Neural cell (in vitro differentiated cells): ENCODE results near the gene C2orf42. TPM values are rescaled to one million over a fixed set of nuclear protein-coding genes. Genes with fewer than 3 reads are reported as not detected.

Experiments used
- H2AFZ ChIP-seq: fragments of 200-600, 300-800 bp; sonication (generic), shearing (Covaris generic); 2 replicates; pipeline ENCODE4 v1.6.0; 2014; ENCODE audit warnings: low read depth, mild to moderate bottlenecking, antibody characterized with exemption, low read length, moderate library complexity
- H3F3A ChIP-seq: fragments of 200-600 bp; shearing (Covaris generic); 2 replicates; pipeline ENCODE4 v1.6.1; 2016; ENCODE audit warnings: mild to moderate bottlenecking, moderate library complexity, mixed read lengths, antibody characterized with exemption, low read length; ENCODE audit not compliant: insufficient read depth, poor library complexity, severe bottlenecking
- H3K27ac ChIP-seq: fragments of 200-600, 300-800 bp; sonication (generic), shearing (Covaris generic); 2 replicates; pipeline ENCODE4 v1.5.1; 2014; ENCODE audit warnings: mild to moderate bottlenecking, low read length, moderate library complexity
- H3K27me3 ChIP-seq: fragments of 300-800, 200-600 bp; sonication (generic), shearing (Covaris generic); 2 replicates; pipeline ENCODE4 v1.6.0; 2014; ENCODE audit warnings: mild to moderate bottlenecking, low read depth, low read length, moderate library complexity; ENCODE audit not compliant: insufficient read depth
- H3K36me3 ChIP-seq: fragments of 300-800, 200-600 bp; sonication (generic), shearing (Covaris generic); 2 replicates; pipeline ENCODE4 v1.5.1; 2014; ENCODE audit warnings: mild to moderate bottlenecking, antibody characterized with exemption, low read length, moderate library complexity; ENCODE audit not compliant: insufficient read depth
- H3K4me2 ChIP-seq: fragments of 300-800, 200-600 bp; sonication (generic), shearing (Covaris generic); 2 replicates; pipeline ENCODE4 v1.6.0; 2014; ENCODE audit warnings: mild to moderate bottlenecking, low read length
- H3K4me3 ChIP-seq: fragments of 300-800, 200-600 bp; sonication (generic), shearing (Covaris generic); 2 replicates; pipeline ENCODE4 v1.5.1; 2014; ENCODE audit warnings: mild to moderate bottlenecking, low read length, moderate library complexity
- H3K79me2 ChIP-seq: fragments of 200-600 bp; shearing (Covaris generic); replicated peaks from 2 replicates; pipeline ENCODE4 v1.6.0; 2014; ENCODE audit warnings: mild to moderate bottlenecking, low read length, moderate library complexity; ENCODE audit not compliant: insufficient read depth
- H3K9ac ChIP-seq: fragments of 300-800, 200-600 bp; sonication (generic), shearing (Covaris generic); 2 replicates; pipeline ENCODE4 v1.6.1; 2016; ENCODE audit warnings: mild to moderate bottlenecking, low read length, mixed read lengths
- H3K9me2 ChIP-seq: fragments of 200-600 bp; shearing (Covaris generic); 2 replicates; pipeline ENCODE4 v1.6.1; 2016; ENCODE audit warnings: mild to moderate bottlenecking, low read length, mixed read lengths; ENCODE audit not compliant: insufficient read depth
- H3K9me3 ChIP-seq: fragments of 200-600, 300-800 bp; sonication (generic), shearing (Covaris generic); 2 replicates; pipeline ENCODE4 v1.6.1; 2016; ENCODE audit warnings: mild to moderate bottlenecking, mixed run types, low read length, moderate library complexity, mixed read lengths
- H4K20me1 ChIP-seq: fragments of 200-600 bp; shearing (Covaris generic); 2 replicates; pipeline ENCODE4 v1.6.1; 2016; ENCODE audit warnings: mild to moderate bottlenecking, mixed run types; ENCODE audit not compliant: insufficient read depth
- EP300 ChIP-seq: fragments of 450-650 bp; conservative IDR thresholded peaks from 2 replicates; pipeline ENCODE4 v1.6.1; 2014; ENCODE audit warnings: antibody characterized with exemption, mild to moderate bottlenecking, moderate library complexity; ENCODE audit not compliant: poor library complexity, severe bottlenecking
- EZH2 ChIP-seq: fragments of 200-600, 300-800 bp; shearing (Covaris generic), sonication (generic); IDR thresholded peaks from 2 replicates; pipeline ENCODE4 v1.6.1; 2014; ENCODE audit warnings: antibody characterized with exemption, low read length, borderline replicate concordance, mild to moderate bottlenecking; ENCODE audit not compliant: insufficient read depth, poor library complexity, severe bottlenecking
- MXI1 ChIP-seq: fragments of 450-650 bp; conservative IDR thresholded peaks from 2 replicates; pipeline ENCODE4 v1.6.1; 2014; ENCODE audit warnings: antibody characterized with exemption, mild to moderate bottlenecking; ENCODE audit not compliant: poor library complexity, severe bottlenecking
- POLR2AphosphoS5 ChIP-seq: IDR thresholded peaks from 2 replicates; pipeline ENCODE4 v1.6.1; 2012
- RAD21 ChIP-seq: fragments of 450-650 bp; conservative IDR thresholded peaks from 2 replicates; pipeline ENCODE4 v1.6.1; 2014; ENCODE audit warnings: antibody characterized with exemption, mild to moderate bottlenecking, moderate library complexity
- SMC3 ChIP-seq: fragments of 450-650 bp; conservative IDR thresholded peaks from 2 replicates; pipeline ENCODE4 v1.6.1; 2014; ENCODE audit warnings: antibody characterized with exemption, mild to moderate bottlenecking, moderate library complexity; ENCODE audit not compliant: poor library complexity
- TAF1 ChIP-seq: IDR thresholded peaks from 2 replicates; pipeline ENCODE4 v1.6.1; 2012; ENCODE audit warnings: low read depth
- polyA plus RNA-seq: library from polyadenylated mRNA; depleted of rRNA; stranded (reverse); fragments of >200 nt; gene quantifications from 2 replicates; pipeline ENCODE4 v1.2.3, GENCODE V29; 2014
- TF ChIP-seq, protein P1 (sequence below): fragments of 450-650 bp; IDR thresholded peaks from 2 replicates; pipeline ENCODE4 v1.5.1; 2014; ENCODE audit warnings: antibody characterized with exemption, mild to moderate bottlenecking, moderate library complexity; ENCODE audit not compliant: poor library complexity, severe bottlenecking
- TF ChIP-seq, protein P2 (sequence below): IDR thresholded peaks from 2 replicates; pipeline ENCODE4 v1.6.1; 2012; ENCODE audit warnings: borderline replicate concordance

The C2orf42 gene
- polyA plus RNA-seq, 1 donor from 2014 or later = 14.4 TPM

DNA sequence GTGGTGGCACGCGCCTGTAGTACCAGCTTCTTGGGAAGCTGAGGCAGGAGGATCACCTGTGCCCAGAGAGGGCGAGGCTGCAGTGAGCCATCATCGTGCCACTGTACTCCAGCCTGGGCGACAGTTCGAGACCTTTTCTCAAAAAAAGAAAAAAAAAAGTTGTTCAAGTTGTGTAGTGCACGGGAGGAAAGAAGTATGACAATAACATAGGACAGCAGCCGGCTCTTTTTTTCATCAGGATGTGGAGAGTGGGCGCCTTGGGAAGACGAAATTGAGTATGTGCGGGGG is 67.0 kb downstream of the C2orf42 start:
- no peaks in the 10 kb centered on the region for H3K79me2 ChIP-seq
- H3K4me3 ChIP-seq = peak overlapping the region; percentile 59
- no peak overlapping the region for H2AFZ ChIP-seq
- H3F3A ChIP-seq = no peaks in the 10 kb centered on the region
- no peaks in the 10 kb centered on the region for H3K27me3 ChIP-seq
- peak overlapping the region; percentile 71 for H3K9ac ChIP-seq
- no peak overlapping the region for H3K27ac ChIP-seq
- H3K4me2 ChIP-seq = no peak overlapping the region
- H4K20me1 ChIP-seq = no peaks in the 10 kb centered on the region
- TF ChIP-seq SMC3 = no peak
- TF ChIP-seq, protein P1, sequence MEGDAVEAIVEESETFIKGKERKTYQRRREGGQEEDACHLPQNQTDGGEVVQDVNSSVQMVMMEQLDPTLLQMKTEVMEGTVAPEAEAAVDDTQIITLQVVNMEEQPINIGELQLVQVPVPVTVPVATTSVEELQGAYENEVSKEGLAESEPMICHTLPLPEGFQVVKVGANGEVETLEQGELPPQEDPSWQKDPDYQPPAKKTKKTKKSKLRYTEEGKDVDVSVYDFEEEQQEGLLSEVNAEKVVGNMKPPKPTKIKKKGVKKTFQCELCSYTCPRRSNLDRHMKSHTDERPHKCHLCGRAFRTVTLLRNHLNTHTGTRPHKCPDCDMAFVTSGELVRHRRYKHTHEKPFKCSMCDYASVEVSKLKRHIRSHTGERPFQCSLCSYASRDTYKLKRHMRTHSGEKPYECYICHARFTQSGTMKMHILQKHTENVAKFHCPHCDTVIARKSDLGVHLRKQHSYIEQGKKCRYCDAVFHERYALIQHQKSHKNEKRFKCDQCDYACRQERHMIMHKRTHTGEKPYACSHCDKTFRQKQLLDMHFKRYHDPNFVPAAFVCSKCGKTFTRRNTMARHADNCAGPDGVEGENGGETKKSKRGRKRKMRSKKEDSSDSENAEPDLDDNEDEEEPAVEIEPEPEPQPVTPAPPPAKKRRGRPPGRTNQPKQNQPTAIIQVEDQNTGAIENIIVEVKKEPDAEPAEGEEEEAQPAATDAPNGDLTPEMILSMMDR = no peak
- H3K36me3 ChIP-seq = no peaks in the 10 kb centered on the region
- no peaks in the 10 kb centered on the region for H3K9me3 ChIP-seq
- H3K9me2 ChIP-seq = no peaks in the 10 kb centered on the region

DNA sequence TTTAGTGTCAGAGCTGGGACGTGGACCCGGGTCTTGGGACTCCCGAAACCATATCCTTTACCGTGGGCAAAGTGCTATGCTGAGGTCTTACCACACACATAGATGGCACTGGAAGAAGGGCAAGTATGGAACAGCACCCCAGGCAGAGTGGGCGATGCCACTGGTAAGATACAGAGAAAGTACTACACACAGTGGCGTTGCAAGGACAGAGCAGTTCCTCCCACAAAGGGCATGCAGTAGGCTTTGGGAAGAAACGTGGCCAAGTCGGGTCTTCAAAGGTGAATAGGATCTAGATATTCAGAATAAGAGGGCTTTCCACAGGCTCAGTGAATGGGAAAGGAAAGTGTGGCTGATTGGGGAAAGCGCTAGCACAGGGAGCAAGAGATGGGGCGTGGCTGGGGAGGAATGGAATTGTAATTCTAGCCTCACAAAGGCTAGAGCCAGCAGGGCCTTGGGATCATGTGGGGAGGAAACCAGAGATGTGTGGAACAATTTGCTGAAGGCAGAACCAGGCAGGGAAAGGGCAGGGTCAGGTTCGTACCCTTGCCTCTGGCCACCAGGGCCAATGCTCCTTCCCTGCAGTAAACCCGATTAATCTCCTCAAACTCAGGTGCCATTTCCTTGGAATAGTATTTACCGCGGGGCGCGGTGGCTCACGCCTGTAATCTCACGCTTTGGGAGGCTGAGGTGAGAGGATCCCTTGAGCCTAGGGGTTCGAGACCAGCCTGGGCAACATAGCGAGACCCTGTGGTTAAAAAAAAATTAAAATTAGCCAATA is 67.6 kb downstream of the C2orf42 start:
- Histone ChIP-seq H3K4me3 (no peak overlapping the region), H3K9me3 (no peaks in the 10 kb centered on the region), H3F3A (no peaks in the 10 kb centered on the region), H3K4me2 (no peak overlapping the region), H3K9me2 (no peaks in the 10 kb centered on the region), H2AFZ (peak overlapping the region; percentile 9), H4K20me1 (no peaks in the 10 kb centered on the region), H3K36me3 (no peaks in the 10 kb centered on the region), H3K27me3 (no peaks in the 10 kb centered on the region), H3K27ac (no peak overlapping the region), H3K9ac (no peak overlapping the region), H3K79me2 (no peaks in the 10 kb centered on the region)
- TF ChIP-seq EZH2 (no peak), EP300 (no peak), SMC3 (no peak), RAD21 (no peak), TAF1 (no peak), POLR2AphosphoS5 (no peak), MXI1 (no peak)
- TF ChIP-seq, protein P2, sequence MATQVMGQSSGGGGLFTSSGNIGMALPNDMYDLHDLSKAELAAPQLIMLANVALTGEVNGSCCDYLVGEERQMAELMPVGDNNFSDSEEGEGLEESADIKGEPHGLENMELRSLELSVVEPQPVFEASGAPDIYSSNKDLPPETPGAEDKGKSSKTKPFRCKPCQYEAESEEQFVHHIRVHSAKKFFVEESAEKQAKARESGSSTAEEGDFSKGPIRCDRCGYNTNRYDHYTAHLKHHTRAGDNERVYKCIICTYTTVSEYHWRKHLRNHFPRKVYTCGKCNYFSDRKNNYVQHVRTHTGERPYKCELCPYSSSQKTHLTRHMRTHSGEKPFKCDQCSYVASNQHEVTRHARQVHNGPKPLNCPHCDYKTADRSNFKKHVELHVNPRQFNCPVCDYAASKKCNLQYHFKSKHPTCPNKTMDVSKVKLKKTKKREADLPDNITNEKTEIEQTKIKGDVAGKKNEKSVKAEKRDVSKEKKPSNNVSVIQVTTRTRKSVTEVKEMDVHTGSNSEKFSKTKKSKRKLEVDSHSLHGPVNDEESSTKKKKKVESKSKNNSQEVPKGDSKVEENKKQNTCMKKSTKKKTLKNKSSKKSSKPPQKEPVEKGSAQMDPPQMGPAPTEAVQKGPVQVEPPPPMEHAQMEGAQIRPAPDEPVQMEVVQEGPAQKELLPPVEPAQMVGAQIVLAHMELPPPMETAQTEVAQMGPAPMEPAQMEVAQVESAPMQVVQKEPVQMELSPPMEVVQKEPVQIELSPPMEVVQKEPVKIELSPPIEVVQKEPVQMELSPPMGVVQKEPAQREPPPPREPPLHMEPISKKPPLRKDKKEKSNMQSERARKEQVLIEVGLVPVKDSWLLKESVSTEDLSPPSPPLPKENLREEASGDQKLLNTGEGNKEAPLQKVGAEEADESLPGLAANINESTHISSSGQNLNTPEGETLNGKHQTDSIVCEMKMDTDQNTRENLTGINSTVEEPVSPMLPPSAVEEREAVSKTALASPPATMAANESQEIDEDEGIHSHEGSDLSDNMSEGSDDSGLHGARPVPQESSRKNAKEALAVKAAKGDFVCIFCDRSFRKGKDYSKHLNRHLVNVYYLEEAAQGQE = no peak
- TF ChIP-seq, protein P1 = no peak
